OCI-M1 (cell line): ENCODE results near the gene RPLP2.

ENCODE experiments used
- DNase-seq: peaks from one replicate; lab custom pipeline; 2025; lab: John Stamatoyannopoulos, UW

RPLP2 gene

GRCh38 chr11:849951-850774, 40.4 kb downstream of the RPLP2 start:
- no peak for DNase-seq

GRCh38 chr11:850775-851763, 41.3 kb downstream of the RPLP2 start:
- peak; percentile 15 for DNase-seq

- DNase-seq: no peak
Measured at GRCh38 chr11:852762-853161, 43.0 kb downstream of the RPLP2 start.

GRCh38 chr11:853682-854448, 44.1 kb downstream of the RPLP2 start:
- DNase-seq: no peak

- DNase-seq: no peak
Measured at GRCh38 chr11:854601-855329, 45.0 kb downstream of the RPLP2 start.

GRCh38 chr11:855330-855674, 45.5 kb downstream of the RPLP2 start:
- DNase-seq: no peak

- no peak for DNase-seq
Measured at GRCh38 chr11:855796-856195, 46.0 kb downstream of the RPLP2 start.

- no peak for DNase-seq
Measured at GRCh38 chr11:856397-856796, 46.6 kb downstream of the RPLP2 start.

- DNase-seq: no peak
Measured at GRCh38 chr11:858053-858761, 48.4 kb downstream of the RPLP2 start.

- DNase-seq: no peak
Measured at GRCh38 chr11:858762-859339, 49.1 kb downstream of the RPLP2 start.

GRCh38 chr11:859394-860131, 49.8 kb downstream of the RPLP2 start:
- peak; percentile 60 for DNase-seq

- no peak for DNase-seq
Measured at GRCh38 chr11:860234-861104, 50.7 kb downstream of the RPLP2 start.

GRCh38 chr11:861105-861479, 51.3 kb downstream of the RPLP2 start:
- no peak for DNase-seq

- DNase-seq: no peak
Measured at GRCh38 chr11:862081-862661, 52.4 kb downstream of the RPLP2 start.
